ENCODE measurements around the gene LRBA. TPM values are rescaled to one million over a fixed set of nuclear protein-coding genes. Genes with fewer than 3 reads are reported as not detected.
"Not testable (repeated sequence)": the region's sequence is repeated elsewhere in the genome, so short reads cannot be mapped to it uniquely, and the experiment has no call there.

Gene LRBA
- total RNA-seq, 1 experiment from 2014 or later: 12.5 TPM

DNA sequence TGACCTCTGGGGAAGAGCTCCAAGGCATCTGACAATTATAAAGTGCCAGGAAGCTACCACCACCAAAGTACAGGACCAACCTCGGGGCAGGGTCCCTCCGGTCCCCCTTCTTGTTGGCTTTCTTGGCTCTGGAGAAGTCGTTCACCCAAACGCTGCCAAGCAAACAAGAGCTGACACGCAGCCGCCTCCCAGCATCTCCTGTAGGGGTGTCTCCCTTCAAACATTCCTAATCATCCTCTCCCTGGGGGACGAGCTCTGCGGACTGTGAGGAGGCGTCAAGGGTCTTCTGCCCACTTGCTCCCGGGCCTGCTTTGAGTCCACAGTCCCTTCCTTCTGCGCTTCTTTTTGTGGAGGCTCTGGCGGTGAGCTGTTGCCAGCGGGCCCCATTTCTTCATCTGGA is 592.0 kb downstream of the LRBA start:
- DNase-seq (ENCODE audit: low read depth): no peak

GRCh38 chr4:150421612-150422011 is 593.5 kb downstream of the LRBA start:
- no peak for DNase-seq (ENCODE audit: low read depth)

GRCh38 chr4:150419939-150420338 is 595.1 kb downstream of the LRBA start:
- no peak for DNase-seq (ENCODE audit: low read depth)

DNA sequence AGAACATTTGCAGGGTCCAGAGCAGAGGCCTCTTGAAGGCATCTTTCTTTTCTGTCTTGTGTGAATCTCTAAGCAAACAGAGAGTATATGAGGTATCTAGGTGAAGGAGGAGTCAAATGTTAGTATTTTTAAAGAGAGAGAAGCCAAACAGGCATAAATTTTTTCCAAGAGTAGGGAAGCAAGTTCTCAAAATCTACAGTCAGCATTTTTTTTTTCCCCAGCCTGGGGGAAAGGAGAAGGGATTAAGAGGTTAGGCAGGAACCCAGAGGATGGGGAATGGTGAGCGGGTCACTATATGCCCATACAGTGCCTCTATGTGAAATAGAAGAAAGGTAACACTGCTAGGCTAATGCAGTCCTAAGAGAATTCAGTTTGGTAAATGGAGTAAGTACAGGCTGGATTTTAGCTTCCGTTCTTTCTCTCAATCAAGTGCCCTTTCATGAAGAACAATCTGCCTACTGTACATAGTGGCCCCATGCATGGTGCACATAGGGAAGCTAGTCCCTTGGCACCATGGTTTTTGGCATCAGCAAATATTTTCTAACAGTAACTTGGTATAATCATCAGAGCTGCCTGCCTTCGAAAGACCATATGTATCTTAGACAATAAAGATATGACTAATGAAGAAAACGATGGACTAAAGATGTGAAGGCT is 596.2 kb downstream of the LRBA start:
- DNase-seq (ENCODE audit: low read depth): no peak

- DNase-seq (ENCODE audit: low read depth): no peak
These were observed 599.9 kb downstream of the LRBA start for GRCh38 chr4:150415213-150415612.

- no peak for DNase-seq (ENCODE audit: low read depth)
These were observed 603.6 kb downstream of the LRBA start for GRCh38 chr4:150411520-150411919.

- no peak for DNase-seq (ENCODE audit: low read depth)
These were observed 612.2 kb downstream of the LRBA start for GRCh38 chr4:150402871-150403272.

- DNase-seq (ENCODE audit: low read depth): no peak
These were observed 613.9 kb downstream of the LRBA start for GRCh38 chr4:150401083-150401687.

- no peak for DNase-seq (ENCODE audit: low read depth)
These were observed 619.2 kb downstream of the LRBA start for GRCh38 chr4:150395872-150396271.

DNA sequence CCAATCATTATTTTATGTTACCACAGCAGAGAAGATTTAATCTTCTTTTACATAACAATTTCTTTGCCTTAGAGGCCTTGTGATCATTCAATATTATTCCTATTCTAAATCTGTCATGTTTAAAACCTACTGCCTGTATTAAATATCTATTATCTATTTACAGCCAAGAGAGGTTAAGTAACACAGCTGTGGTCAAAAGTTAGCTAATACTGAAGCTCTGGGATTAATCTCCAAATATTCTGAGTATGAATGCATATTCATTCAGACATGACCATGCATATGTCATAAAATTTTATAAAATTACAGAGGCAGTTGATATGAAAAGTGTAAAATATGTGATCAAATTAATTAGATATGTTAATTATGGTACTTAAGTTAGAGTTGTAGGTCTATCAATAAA is 621.0 kb downstream of the LRBA start:
- no peak for DNase-seq (ENCODE audit: low read depth)

- no peak for DNase-seq (ENCODE audit: low read depth)
These were observed 624.0 kb downstream of the LRBA start for GRCh38 chr4:150391052-150391451.

- DNase-seq (ENCODE audit: low read depth): no peak
These were observed 624.6 kb downstream of the LRBA start for GRCh38 chr4:150390531-150390910.

DNA sequence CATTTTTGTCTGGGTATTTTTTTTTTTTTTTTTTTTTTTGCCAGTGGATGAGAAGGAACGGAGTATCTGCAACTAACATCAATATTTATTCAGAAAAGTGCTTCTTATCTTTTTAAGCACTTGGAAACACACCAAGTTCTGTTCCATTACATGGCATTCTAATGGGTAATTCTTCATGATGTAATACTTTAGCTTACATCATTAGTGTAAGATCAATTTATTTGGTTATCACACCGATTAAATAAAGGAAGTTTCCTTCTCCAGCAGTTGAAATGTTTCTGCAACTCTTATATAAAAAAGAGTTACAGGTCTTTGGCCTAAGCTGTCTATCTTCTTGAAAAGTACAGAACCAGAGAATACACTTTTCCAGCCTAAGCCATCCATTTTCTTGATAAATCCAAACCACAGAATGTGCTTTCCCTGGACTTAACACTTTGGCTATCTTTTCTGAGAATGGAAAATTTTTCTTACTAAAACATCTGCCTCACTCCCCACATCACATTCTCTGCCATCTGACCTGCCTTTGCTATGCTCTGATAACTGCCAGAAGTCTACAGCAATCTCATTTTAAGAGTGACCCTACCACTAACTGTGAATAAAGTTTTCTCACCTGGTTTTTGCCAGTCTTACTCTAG is 625.1 kb downstream of the LRBA start:
- no peak for DNase-seq (ENCODE audit: low read depth)

GRCh38 chr4:150387981-150388380 is 627.1 kb downstream of the LRBA start:
- DNase-seq (ENCODE audit: low read depth): no peak

DNA sequence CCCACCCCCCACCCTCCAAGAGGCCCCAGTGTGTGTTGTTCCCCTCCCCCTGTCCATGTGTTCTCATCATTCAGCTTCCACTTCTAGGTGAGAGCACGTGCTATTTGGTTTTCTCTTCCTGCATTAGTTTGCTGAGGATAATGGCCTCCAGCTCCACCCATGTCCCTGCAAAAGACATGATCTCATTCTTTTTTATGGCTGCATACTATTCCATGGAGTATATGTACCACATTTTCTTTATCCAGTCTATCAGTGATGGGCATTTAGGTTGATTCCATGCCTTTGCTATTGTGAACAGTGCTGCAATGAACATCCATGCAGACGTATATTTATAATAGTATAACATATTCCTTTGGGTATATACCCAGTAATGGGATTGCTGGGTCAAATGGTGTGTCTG is 628.7 kb downstream of the LRBA start:
- DNase-seq (ENCODE audit: low read depth): not testable (repeated sequence)

DNA sequence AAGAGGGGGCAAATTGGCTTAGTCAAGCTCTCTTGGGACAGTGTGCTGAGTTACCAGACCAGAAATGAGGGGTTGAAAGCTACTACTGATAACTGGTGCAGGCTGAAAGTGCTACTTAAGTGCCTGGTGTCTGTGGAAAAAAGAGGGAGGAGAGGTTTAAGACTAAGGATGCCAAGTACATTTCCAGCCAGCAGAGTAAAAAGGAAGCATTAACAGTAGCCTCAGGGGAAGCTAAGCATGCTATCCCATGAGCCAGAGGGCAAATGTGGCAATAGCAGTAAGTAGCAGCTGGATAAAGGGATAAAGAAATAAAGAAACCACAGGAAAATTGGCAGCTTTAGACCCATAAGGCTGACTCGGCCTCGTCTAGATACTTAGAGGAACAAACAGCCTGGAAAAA is 629.5 kb downstream of the LRBA start:
- peak; percentile 92 for DNase-seq (ENCODE audit: low read depth)

- no peak for DNase-seq (ENCODE audit: low read depth)
These were observed 630.8 kb downstream of the LRBA start for GRCh38 chr4:150384249-150384648.

GRCh38 chr4:150382028-150382427 is 633.1 kb downstream of the LRBA start:
- DNase-seq (ENCODE audit: low read depth): no peak

GRCh38 chr4:150381609-150382008 is 633.5 kb downstream of the LRBA start:
- no peak for DNase-seq (ENCODE audit: low read depth)

DNA sequence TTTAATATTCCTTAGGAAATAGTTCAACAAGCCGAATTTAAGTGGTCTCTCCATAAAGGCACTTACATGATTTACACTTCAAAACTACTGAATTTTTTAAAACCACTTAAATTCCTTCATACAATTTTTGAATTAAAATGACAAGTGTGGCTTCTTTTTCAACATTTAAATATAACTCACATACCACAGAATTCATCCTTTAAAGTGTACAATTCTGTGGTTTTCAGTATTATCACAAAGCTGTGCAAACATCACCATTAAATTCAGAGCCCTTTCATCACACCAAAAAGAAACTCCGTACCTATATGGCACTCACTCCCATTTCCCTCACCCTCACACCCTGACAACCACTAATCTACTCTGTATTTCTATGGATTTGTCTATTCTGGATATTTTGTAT is 634.0 kb downstream of the LRBA start:
- no peak for DNase-seq (ENCODE audit: low read depth)

DNA sequence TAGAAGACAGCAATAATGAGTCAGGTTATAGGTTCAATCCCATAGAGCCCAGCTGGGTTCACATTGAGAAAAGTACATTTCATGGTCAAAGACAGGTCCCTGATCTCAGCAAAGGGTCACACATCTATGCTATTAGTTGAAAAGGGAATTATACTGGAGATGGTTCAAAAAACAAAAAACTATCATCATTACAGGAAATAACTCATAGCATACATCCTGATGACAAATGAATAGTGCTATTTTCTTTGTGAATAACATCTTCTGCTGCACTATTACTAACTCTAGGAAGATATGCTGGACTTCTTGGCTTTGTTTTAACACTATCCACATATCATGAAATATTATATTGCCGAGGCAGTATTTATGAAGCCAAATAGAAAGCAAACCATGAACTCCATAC is 635.6 kb downstream of the LRBA start:
- DNase-seq (ENCODE audit: low read depth): no peak

- DNase-seq (ENCODE audit: low read depth): no peak
These were observed 640.1 kb downstream of the LRBA start for GRCh38 chr4:150375025-150375424.

- no peak for DNase-seq (ENCODE audit: low read depth)
These were observed 643.2 kb downstream of the LRBA start for GRCh38 chr4:150371869-150372268.
